Measurements from ENCODE around the gene LIPH. TPM values are rescaled to one million over a fixed set of nuclear protein-coding genes. Genes with fewer than 3 reads are reported as not detected.
A peak's percentile ranks its signal among the peaks of the same experiment; 100 is the strongest.

Gene LIPH
- total RNA-seq, 4 donors from 2014 or later: 0.06 to 0.34 TPM; not detected in 2

- Histone ChIP-seq H3K36me3 (peaks cover 1 to 11% (median 5%) of the 10 kb centered on the region in 4 donors), H3K9me3 (no peaks in the 10 kb centered on the region), H3K27ac (replicated peaks in 1 of 4) (peak within 1 kb of the TSS; percentile 93 to 99 (median 97)), H3K4me1 (peaks cover 20 to 39% (median 38%) of the 10 kb centered on the region in 4 donors), H3K4me3 (peak within 1 kb of the TSS; percentile 73 to 98 (median 86)), H3K27me3 (no peaks in the 10 kb centered on the region)
- peak; percentile 100 for DNase-seq (ENCODE audit: extremely low spot score)
- intact Hi-C loops (cut with DNase I): no loop called here
- peak; percentile 92 to 96 for TF ChIP-seq POLR2AphosphoS5 (IDR thresholded peaks at IDR 0.05)
- TF ChIP-seq CTCF (IDR thresholded peaks at IDR 0.05): peak in 1 of 3 experiments; percentile 27
- no peak for TF ChIP-seq EP300 (IDR thresholded peaks at IDR 0.05)
- TF ChIP-seq POLR2A (IDR thresholded peaks at IDR 0.05; ENCODE audit: low read depth): peak; percentile 84
- 0% methylated on average over 24 of the region's 64 CpGs for WGBS
These were observed 33.7 kb upstream of the LIPH start, which contains the start of gene SENP2 for GRCh38 chr3:185585859-185586685. Gene SENP2 (plus strand): TSS chr3:185586295. CDS start chr3:185586414, 119 bp downstream.

- 43% methylated on average over 9 of the region's 9 CpGs for WGBS
- no peaks in the 10 kb centered on the region for H3K9me3 ChIP-seq
- peaks cover 20 to 39% (median 38%) of the 10 kb centered on the region in 4 donors for H3K4me1 ChIP-seq
- intact Hi-C loops (cut with DNase I): no loop called here
- H3K36me3 ChIP-seq: peaks cover 0 to 6% (median 3%) of the 10 kb centered on the region in 4 donors
- TF ChIP-seq EP300 (IDR thresholded peaks at IDR 0.05) (no peak), CTCF (IDR thresholded peaks at IDR 0.05) (no peak), POLR2AphosphoS5 (IDR thresholded peaks at IDR 0.05) (no peak), POLR2A (IDR thresholded peaks at IDR 0.05; ENCODE audit: low read depth) (no peak)
- DNase-seq (ENCODE audit: extremely low spot score): no peak
- peak overlapping the region; percentile 93 to 99 (median 97) for H3K27ac ChIP-seq (replicated peaks in 1 of 4)
- H3K4me3 ChIP-seq: peak overlapping the region; percentile 73 to 98 (median 86)
- no peaks in the 10 kb centered on the region for H3K27me3 ChIP-seq
These were observed 33.1 kb upstream of the LIPH start for GRCh38 chr3:185585518-185585858.

DNA sequence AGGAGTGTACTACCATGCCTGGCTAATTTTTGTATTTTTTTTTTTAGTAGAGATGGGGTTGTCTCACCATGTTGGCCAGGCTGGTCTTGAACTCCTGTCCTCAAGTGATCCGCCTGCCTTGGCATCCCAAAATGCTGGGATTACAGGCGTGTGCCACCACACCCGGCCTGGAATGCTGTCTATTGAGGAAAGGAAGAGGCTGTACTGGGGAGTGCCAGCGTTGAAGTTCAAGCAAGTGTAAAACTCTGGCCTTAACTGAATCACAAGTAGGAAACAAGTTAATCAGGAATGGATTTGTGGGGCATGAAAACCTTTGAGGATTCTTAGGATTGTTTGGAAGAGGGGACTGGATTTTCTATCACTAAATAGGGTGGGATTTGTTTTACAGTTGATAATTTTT lies 32.3 kb upstream of the LIPH start:
- intact Hi-C loops (cut with DNase I): no loop called here
- 96% methylated on average over 4 of the region's 4 CpGs for WGBS
- H3K27me3 ChIP-seq: no peaks in the 10 kb centered on the region

GRCh38 chr3:185583925-185584324 lies 31.5 kb upstream of the LIPH start:
- DNase-seq (ENCODE audit: extremely low spot score): no peak
- H3K9me3 ChIP-seq: no peaks in the 10 kb centered on the region
- H3K27me3 ChIP-seq: no peaks in the 10 kb centered on the region
- H3K4me1 ChIP-seq: peaks cover 15 to 31% (median 28%) of the 10 kb centered on the region in 4 donors
- H3K27ac ChIP-seq (replicated peaks in 1 of 4): no peak overlapping the region
- no peak overlapping the region for H3K4me3 ChIP-seq
- whole genome bisulfite sequencing: 54% methylated on average over 6 of the region's 6 CpGs
- intact Hi-C loops (cut with DNase I): no loop called here
- TF ChIP-seq POLR2AphosphoS5 (IDR thresholded peaks at IDR 0.05): no peak
- no peak for TF ChIP-seq EP300 (IDR thresholded peaks at IDR 0.05)
- TF ChIP-seq POLR2A (IDR thresholded peaks at IDR 0.05; ENCODE audit: low read depth): no peak
- TF ChIP-seq CTCF (IDR thresholded peaks at IDR 0.05): no peak
- no peaks in the 10 kb centered on the region for H3K36me3 ChIP-seq

More for the DNA sequence above, 32.3 kb upstream of the LIPH start:
- Histone ChIP-seq H3K36me3 (no peaks in the 10 kb centered on the region), H3K4me3 (no peak overlapping the region), H3K27ac (replicated peaks in 1 of 4) (no peak overlapping the region), H3K9me3 (no peaks in the 10 kb centered on the region), H3K4me1 (peaks cover 20 to 38% (median 36%) of the 10 kb centered on the region in 4 donors)
- DNase-seq (ENCODE audit: extremely low spot score): no peak
- TF ChIP-seq CTCF (IDR thresholded peaks at IDR 0.05) (no peak), POLR2AphosphoS5 (IDR thresholded peaks at IDR 0.05) (no peak), POLR2A (IDR thresholded peaks at IDR 0.05; ENCODE audit: low read depth) (no peak), EP300 (IDR thresholded peaks at IDR 0.05) (no peak)

All from esophagus muscularis mucosa (tissue), 4 donors.